ENCODE data around the gene RAD51B.

- TF ChIP-seq CTCF (IDR thresholded peaks at IDR 0.05): no peak
- no peak for TF ChIP-seq POLR2A (IDR thresholded peaks at IDR 0.05)
Observed at GRCh38 chr14:68322940-68323620, 503.5 kb downstream of the RAD51B start.
